ENCODE data around the gene RAP1GDS1. TPM values are rescaled to one million over a fixed set of nuclear protein-coding genes. Genes with fewer than 3 reads are reported as not detected.
A peak's percentile ranks its signal among the peaks of the same experiment; 100 is the strongest.

Gene RAP1GDS1
- polyA plus RNA-seq = 10 to 100 TPM; 12.6 to 16.5 TPM

- no peaks in the 10 kb centered on the region for H3K9me3 ChIP-seq (ENCODE audit: control insufficient read depth in 2 of 2, insufficient read depth in 1 of 2, low read depth in 1 of 2, low read length in 1 of 2)
- peak within 1 kb of the TSS; percentile 66 to 92 for H3K4me3 ChIP-seq (ENCODE audit: low read depth in 1 of 2, low read length in 2 of 2)
- no peaks in the 10 kb centered on the region for H3K27me3 ChIP-seq (ENCODE audit: control insufficient read depth in 1 of 2, insufficient read depth in 2 of 2, low read length in 2 of 2)
- peak within 1 kb of the TSS; percentile 96 to 99 for H3K27ac ChIP-seq (ENCODE audit: low read depth in 2 of 2, low read length in 1 of 2)
- H3K36me3 ChIP-seq (ENCODE audit: control insufficient read depth in 2 of 2, insufficient read depth in 2 of 2, low read length in 1 of 2) = no peaks in the 10 kb centered on the region
- H3K4me1 ChIP-seq (ENCODE audit: control insufficient read depth in 2 of 2, insufficient read depth in 2 of 2, low read length in 1 of 2) = no peaks in the 10 kb centered on the region
- 0% methylated on average over 74 to 84 of the region's 84 CpGs for WGBS, 2 donors
These were observed at the start of gene RAP1GDS1 for GRCh38 chr4:98260579-98261404. Gene RAP1GDS1, plus strand, starts transcription at chr4:98261384. Its CDS starts 182 bp downstream, at chr4:98261566.

GRCh38 chr4:98222306-98222705 lies 38.9 kb upstream of the RAP1GDS1 start:
- 65 to 74% methylated on average over 2 of the region's 2 CpGs for WGBS, 2 donors
- no peak overlapping the region for H3K4me3 ChIP-seq (ENCODE audit: low read depth in 1 of 2, low read length in 2 of 2)
- H3K27ac ChIP-seq (ENCODE audit: low read depth in 2 of 2, low read length in 1 of 2) = no peak overlapping the region
- H3K36me3 ChIP-seq (ENCODE audit: control insufficient read depth in 2 of 2, insufficient read depth in 2 of 2, low read length in 1 of 2) = no peaks in the 10 kb centered on the region
- H3K4me1 ChIP-seq (ENCODE audit: control insufficient read depth in 2 of 2, insufficient read depth in 2 of 2, low read length in 1 of 2) = no peaks in the 10 kb centered on the region
- H3K9me3 ChIP-seq (ENCODE audit: control insufficient read depth in 2 of 2, insufficient read depth in 1 of 2, low read depth in 1 of 2, low read length in 1 of 2) = no peaks in the 10 kb centered on the region
- no peaks in the 10 kb centered on the region for H3K27me3 ChIP-seq (ENCODE audit: control insufficient read depth in 1 of 2, insufficient read depth in 2 of 2, low read length in 2 of 2)

GRCh38 chr4:98226396-98226795 lies 34.8 kb upstream of the RAP1GDS1 start:
- Histone ChIP-seq H3K4me1 (ENCODE audit: control insufficient read depth in 2 of 2, insufficient read depth in 2 of 2, low read length in 1 of 2) (no peaks in the 10 kb centered on the region), H3K9me3 (ENCODE audit: control insufficient read depth in 2 of 2, insufficient read depth in 1 of 2, low read depth in 1 of 2, low read length in 1 of 2) (no peaks in the 10 kb centered on the region), H3K27me3 (ENCODE audit: control insufficient read depth in 1 of 2, insufficient read depth in 2 of 2, low read length in 2 of 2) (no peaks in the 10 kb centered on the region), H3K27ac (ENCODE audit: low read depth in 2 of 2, low read length in 1 of 2) (no peak overlapping the region), H3K36me3 (ENCODE audit: control insufficient read depth in 2 of 2, insufficient read depth in 2 of 2, low read length in 1 of 2) (no peaks in the 10 kb centered on the region), H3K4me3 (ENCODE audit: low read depth in 1 of 2, low read length in 2 of 2) (no peak overlapping the region)
- 83 to 86% methylated on average over 6 of the region's 6 CpGs for WGBS, 2 donors

- Histone ChIP-seq H3K9me3 (ENCODE audit: control insufficient read depth in 2 of 2, insufficient read depth in 1 of 2, low read depth in 1 of 2, low read length in 1 of 2) (no peaks in the 10 kb centered on the region), H3K36me3 (ENCODE audit: control insufficient read depth in 2 of 2, insufficient read depth in 2 of 2, low read length in 1 of 2) (no peaks in the 10 kb centered on the region), H3K4me1 (ENCODE audit: control insufficient read depth in 2 of 2, insufficient read depth in 2 of 2, low read length in 1 of 2) (no peaks in the 10 kb centered on the region), H3K27me3 (ENCODE audit: control insufficient read depth in 1 of 2, insufficient read depth in 2 of 2, low read length in 2 of 2) (no peaks in the 10 kb centered on the region), H3K27ac (ENCODE audit: low read depth in 2 of 2, low read length in 1 of 2) (no peak overlapping the region), H3K4me3 (ENCODE audit: low read depth in 1 of 2, low read length in 2 of 2) (no peak overlapping the region)
- WGBS, 2 donors = 85 to 89% methylated on average over 3 of the region's 3 CpGs
These were observed 30.2 kb upstream of the RAP1GDS1 start for GRCh38 chr4:98230961-98231360.

GRCh38 chr4:98232202-98232601 lies 29.0 kb upstream of the RAP1GDS1 start:
- Histone ChIP-seq H3K27me3 (ENCODE audit: control insufficient read depth in 1 of 2, insufficient read depth in 2 of 2, low read length in 2 of 2) (no peaks in the 10 kb centered on the region), H3K36me3 (ENCODE audit: control insufficient read depth in 2 of 2, insufficient read depth in 2 of 2, low read length in 1 of 2) (no peaks in the 10 kb centered on the region), H3K4me3 (ENCODE audit: low read depth in 1 of 2, low read length in 2 of 2) (no peak overlapping the region), H3K4me1 (ENCODE audit: control insufficient read depth in 2 of 2, insufficient read depth in 2 of 2, low read length in 1 of 2) (no peaks in the 10 kb centered on the region), H3K27ac (ENCODE audit: low read depth in 2 of 2, low read length in 1 of 2) (no peak overlapping the region), H3K9me3 (ENCODE audit: control insufficient read depth in 2 of 2, insufficient read depth in 1 of 2, low read depth in 1 of 2, low read length in 1 of 2) (peaks cover 0 to 1% of the 10 kb centered on the region in 2 donors)
- WGBS, 2 donors = 49 to 56% methylated on average over 3 of the region's 3 CpGs

- H3K4me1 ChIP-seq (ENCODE audit: control insufficient read depth in 2 of 2, insufficient read depth in 2 of 2, low read length in 1 of 2) = no peaks in the 10 kb centered on the region
- peaks cover 0 to 2% of the 10 kb centered on the region in 2 donors for H3K9me3 ChIP-seq (ENCODE audit: control insufficient read depth in 2 of 2, insufficient read depth in 1 of 2, low read depth in 1 of 2, low read length in 1 of 2)
- 80 to 87% methylated on average over 3 of the region's 3 CpGs for WGBS, 2 donors
- H3K4me3 ChIP-seq (ENCODE audit: low read depth in 1 of 2, low read length in 2 of 2) = no peak overlapping the region
- no peaks in the 10 kb centered on the region for H3K36me3 ChIP-seq (ENCODE audit: control insufficient read depth in 2 of 2, insufficient read depth in 2 of 2, low read length in 1 of 2)
- no peak overlapping the region for H3K27ac ChIP-seq (ENCODE audit: low read depth in 2 of 2, low read length in 1 of 2)
- no peaks in the 10 kb centered on the region for H3K27me3 ChIP-seq (ENCODE audit: control insufficient read depth in 1 of 2, insufficient read depth in 2 of 2, low read length in 2 of 2)
These were observed 24.0 kb upstream of the RAP1GDS1 start for GRCh38 chr4:98237204-98237603.

GRCh38 chr4:98242063-98242462 lies 19.1 kb upstream of the RAP1GDS1 start:
- H3K9me3 ChIP-seq (ENCODE audit: control insufficient read depth in 2 of 2, insufficient read depth in 1 of 2, low read depth in 1 of 2, low read length in 1 of 2) = peaks cover 0 to 2% of the 10 kb centered on the region in 2 donors
- H3K27ac ChIP-seq (ENCODE audit: low read depth in 2 of 2, low read length in 1 of 2) = no peak overlapping the region
- H3K4me3 ChIP-seq (ENCODE audit: low read depth in 1 of 2, low read length in 2 of 2) = no peak overlapping the region
- no peaks in the 10 kb centered on the region for H3K36me3 ChIP-seq (ENCODE audit: control insufficient read depth in 2 of 2, insufficient read depth in 2 of 2, low read length in 1 of 2)
- 56 to 67% methylated on average over 1 of the region's 1 CpG for WGBS, 2 donors
- no peaks in the 10 kb centered on the region for H3K4me1 ChIP-seq (ENCODE audit: control insufficient read depth in 2 of 2, insufficient read depth in 2 of 2, low read length in 1 of 2)
- H3K27me3 ChIP-seq (ENCODE audit: control insufficient read depth in 1 of 2, insufficient read depth in 2 of 2, low read length in 2 of 2) = no peaks in the 10 kb centered on the region

- Histone ChIP-seq H3K4me1 (ENCODE audit: control insufficient read depth in 2 of 2, insufficient read depth in 2 of 2, low read length in 1 of 2) (no peaks in the 10 kb centered on the region), H3K27me3 (ENCODE audit: control insufficient read depth in 1 of 2, insufficient read depth in 2 of 2, low read length in 2 of 2) (no peaks in the 10 kb centered on the region), H3K27ac (ENCODE audit: low read depth in 2 of 2, low read length in 1 of 2) (no peak overlapping the region), H3K9me3 (ENCODE audit: control insufficient read depth in 2 of 2, insufficient read depth in 1 of 2, low read depth in 1 of 2, low read length in 1 of 2) (no peaks in the 10 kb centered on the region), H3K4me3 (ENCODE audit: low read depth in 1 of 2, low read length in 2 of 2) (no peak overlapping the region), H3K36me3 (ENCODE audit: control insufficient read depth in 2 of 2, insufficient read depth in 2 of 2, low read length in 1 of 2) (no peaks in the 10 kb centered on the region)
- 65 to 77% methylated on average over 2 of the region's 2 CpGs for WGBS, 2 donors
These were observed 18.6 kb upstream of the RAP1GDS1 start for GRCh38 chr4:98242538-98242937.

- whole genome bisulfite sequencing, 2 donors = 84 to 87% methylated on average over 4 of the region's 4 CpGs
- no peak overlapping the region for H3K27ac ChIP-seq (ENCODE audit: low read depth in 2 of 2, low read length in 1 of 2)
- no peak overlapping the region for H3K4me3 ChIP-seq (ENCODE audit: low read depth in 1 of 2, low read length in 2 of 2)
- no peaks in the 10 kb centered on the region for H3K36me3 ChIP-seq (ENCODE audit: control insufficient read depth in 2 of 2, insufficient read depth in 2 of 2, low read length in 1 of 2)
- no peaks in the 10 kb centered on the region for H3K27me3 ChIP-seq (ENCODE audit: control insufficient read depth in 1 of 2, insufficient read depth in 2 of 2, low read length in 2 of 2)
- no peaks in the 10 kb centered on the region for H3K4me1 ChIP-seq (ENCODE audit: control insufficient read depth in 2 of 2, insufficient read depth in 2 of 2, low read length in 1 of 2)
- no peaks in the 10 kb centered on the region for H3K9me3 ChIP-seq (ENCODE audit: control insufficient read depth in 2 of 2, insufficient read depth in 1 of 2, low read depth in 1 of 2, low read length in 1 of 2)
These were observed 16.0 kb upstream of the RAP1GDS1 start for GRCh38 chr4:98245226-98245625.

- H3K4me1 ChIP-seq (ENCODE audit: control insufficient read depth in 2 of 2, insufficient read depth in 2 of 2, low read length in 1 of 2) = no peaks in the 10 kb centered on the region
These were observed 12.2 kb upstream of the RAP1GDS1 start for GRCh38 chr4:98248934-98249333.

More at GRCh38 chr4:98248934-98249333, 12.2 kb upstream of the RAP1GDS1 start:
- no peaks in the 10 kb centered on the region for H3K27me3 ChIP-seq (ENCODE audit: control insufficient read depth in 1 of 2, insufficient read depth in 2 of 2, low read length in 2 of 2)
- H3K9me3 ChIP-seq (ENCODE audit: control insufficient read depth in 2 of 2, insufficient read depth in 1 of 2, low read depth in 1 of 2, low read length in 1 of 2) = no peaks in the 10 kb centered on the region
- no peak overlapping the region for H3K4me3 ChIP-seq (ENCODE audit: low read depth in 1 of 2, low read length in 2 of 2)
- H3K36me3 ChIP-seq (ENCODE audit: control insufficient read depth in 2 of 2, insufficient read depth in 2 of 2, low read length in 1 of 2) = no peaks in the 10 kb centered on the region
- no peak overlapping the region for H3K27ac ChIP-seq (ENCODE audit: low read depth in 2 of 2, low read length in 1 of 2)
